ENCODE data around the gene LYZL2.
"Not testable (repeated sequence)": the region's sequence is repeated elsewhere in the genome, so short reads cannot be mapped to it uniquely, and the experiment has no call there.

LYZL2 gene

GRCh38 chr10:30629653-30630052, at the start of gene LYZL2:
Gene LYZL2, minus strand, starts transcription at chr10:30629753. Its CDS starts 2,838 bp downstream, at chr10:30626915.
- no peaks in the 10 kb centered on the region for H3K79me2 ChIP-seq (ENCODE audit: insufficient read depth, low read depth)
- H3K4me3 ChIP-seq (IDR thresholded peaks at IDR 0.05; ENCODE audit: insufficient read depth, low read depth, low read length), result no peak within 1 kb of the TSS
- no peak within 1 kb of the TSS for H3K4me2 ChIP-seq
- no peaks in the 10 kb centered on the region for H3K27me3 ChIP-seq (ENCODE audit: insufficient read depth, low read depth)
- H3K9ac ChIP-seq, result no peak within 1 kb of the TSS
- H2AFZ ChIP-seq (ENCODE audit: low read depth), result no peak within 1 kb of the TSS
- H3K4me1 ChIP-seq (ENCODE audit: low read depth, poor library complexity, severe bottlenecking), result no peaks in the 10 kb centered on the region
- no peaks in the 10 kb centered on the region for H4K20me1 ChIP-seq (ENCODE audit: insufficient read depth)
- no peaks in the 10 kb centered on the region for H3K36me3 ChIP-seq (ENCODE audit: insufficient read depth)
- TF ChIP-seq CTCF (conservative IDR thresholded peaks at IDR 0.05; ENCODE audit: low read depth, low read length), result no peak
- H3K27ac ChIP-seq, result no peak within 1 kb of the TSS

GRCh38 chr10:30677616-30678015, 48.1 kb upstream of the LYZL2 start:
- not testable (repeated sequence) for H3K79me2 ChIP-seq (ENCODE audit: insufficient read depth, low read depth); H3K27ac ChIP-seq

GRCh38 chr10:30677146-30677545, 47.6 kb upstream of the LYZL2 start:
- H3K27me3 ChIP-seq (ENCODE audit: insufficient read depth, low read depth); H2AFZ ChIP-seq (ENCODE audit: low read depth); H3K27ac ChIP-seq; H3K79me2 ChIP-seq (ENCODE audit: insufficient read depth, low read depth); H3K4me1 ChIP-seq (ENCODE audit: low read depth, poor library complexity, severe bottlenecking); H3K4me2 ChIP-seq; H3K36me3 ChIP-seq (ENCODE audit: insufficient read depth); H4K20me1 ChIP-seq (ENCODE audit: insufficient read depth); H3K9ac ChIP-seq; H3K4me3 ChIP-seq (IDR thresholded peaks at IDR 0.05; ENCODE audit: insufficient read depth, low read depth, low read length): not testable (repeated sequence)

More at GRCh38 chr10:30677616-30678015, 48.1 kb upstream of the LYZL2 start:
- not testable (repeated sequence) for H3K9ac ChIP-seq; H3K4me1 ChIP-seq (ENCODE audit: low read depth, poor library complexity, severe bottlenecking); H4K20me1 ChIP-seq (ENCODE audit: insufficient read depth); H3K4me2 ChIP-seq; H3K27me3 ChIP-seq (ENCODE audit: insufficient read depth, low read depth); H2AFZ ChIP-seq (ENCODE audit: low read depth); H3K4me3 ChIP-seq (IDR thresholded peaks at IDR 0.05; ENCODE audit: insufficient read depth, low read depth, low read length); H3K36me3 ChIP-seq (ENCODE audit: insufficient read depth)

GRCh38 chr10:30675791-30676718, 46.5 kb upstream of the LYZL2 start:
- H3K4me2 ChIP-seq, result no peak overlapping the region
- no peak overlapping the region for H2AFZ ChIP-seq (ENCODE audit: low read depth)
- no peaks in the 10 kb centered on the region for H4K20me1 ChIP-seq (ENCODE audit: insufficient read depth)
- no peak overlapping the region for H3K4me3 ChIP-seq (IDR thresholded peaks at IDR 0.05; ENCODE audit: insufficient read depth, low read depth, low read length)
- no peaks in the 10 kb centered on the region for H3K27me3 ChIP-seq (ENCODE audit: insufficient read depth, low read depth)
- H3K79me2 ChIP-seq (ENCODE audit: insufficient read depth, low read depth), result no peaks in the 10 kb centered on the region
- no peak for TF ChIP-seq CTCF (conservative IDR thresholded peaks at IDR 0.05; ENCODE audit: low read depth, low read length)
- H3K9ac ChIP-seq, result no peak overlapping the region
- no peak overlapping the region for H3K27ac ChIP-seq
- peaks cover 10% of the 10 kb centered on the region for H3K4me1 ChIP-seq (ENCODE audit: low read depth, poor library complexity, severe bottlenecking)
- no peaks in the 10 kb centered on the region for H3K36me3 ChIP-seq (ENCODE audit: insufficient read depth)

- no peaks in the 10 kb centered on the region for H3K36me3 ChIP-seq (ENCODE audit: insufficient read depth)
- no peak for TF ChIP-seq CTCF (conservative IDR thresholded peaks at IDR 0.05; ENCODE audit: low read depth, low read length)
- H3K4me2 ChIP-seq, result peak overlapping the region; percentile 37
- H3K4me3 ChIP-seq (IDR thresholded peaks at IDR 0.05; ENCODE audit: insufficient read depth, low read depth, low read length), result no peak overlapping the region
- H3K9ac ChIP-seq, result no peak overlapping the region
- H3K27ac ChIP-seq, result no peak overlapping the region; the same call in 1 of the 2 replicates
- no peaks in the 10 kb centered on the region for H3K27me3 ChIP-seq (ENCODE audit: insufficient read depth, low read depth)
- peak overlapping the region; percentile 39; the same call in 1 of the 2 replicates for H2AFZ ChIP-seq (ENCODE audit: low read depth)
- no peaks in the 10 kb centered on the region for H3K79me2 ChIP-seq (ENCODE audit: insufficient read depth, low read depth)
- no peaks in the 10 kb centered on the region for H4K20me1 ChIP-seq (ENCODE audit: insufficient read depth)
- H3K4me1 ChIP-seq (ENCODE audit: low read depth, poor library complexity, severe bottlenecking), result peaks cover 14% of the 10 kb centered on the region
These were observed 45.2 kb upstream of the LYZL2 start for GRCh38 chr10:30674796-30675195.

GRCh38 chr10:30673262-30673661, 43.7 kb upstream of the LYZL2 start:
- not testable (repeated sequence) for H3K27me3 ChIP-seq (ENCODE audit: insufficient read depth, low read depth); H4K20me1 ChIP-seq (ENCODE audit: insufficient read depth); H3K9ac ChIP-seq; H2AFZ ChIP-seq (ENCODE audit: low read depth); H3K27ac ChIP-seq; H3K4me3 ChIP-seq (IDR thresholded peaks at IDR 0.05; ENCODE audit: insufficient read depth, low read depth, low read length); H3K79me2 ChIP-seq (ENCODE audit: insufficient read depth, low read depth); H3K4me2 ChIP-seq; H3K36me3 ChIP-seq (ENCODE audit: insufficient read depth)
- peaks cover 14% of the 10 kb centered on the region for H3K4me1 ChIP-seq (ENCODE audit: low read depth, poor library complexity, severe bottlenecking)

GRCh38 chr10:30672338-30672737, 42.8 kb upstream of the LYZL2 start:
- H3K4me3 ChIP-seq (IDR thresholded peaks at IDR 0.05; ENCODE audit: insufficient read depth, low read depth, low read length); H3K36me3 ChIP-seq (ENCODE audit: insufficient read depth); H3K79me2 ChIP-seq (ENCODE audit: insufficient read depth, low read depth); H3K27ac ChIP-seq; H3K4me2 ChIP-seq; H3K9ac ChIP-seq; H2AFZ ChIP-seq (ENCODE audit: low read depth); H3K27me3 ChIP-seq (ENCODE audit: insufficient read depth, low read depth); H4K20me1 ChIP-seq (ENCODE audit: insufficient read depth): not testable (repeated sequence)
- H3K4me1 ChIP-seq (ENCODE audit: low read depth, poor library complexity, severe bottlenecking), result peaks cover 14% of the 10 kb centered on the region

Data from KMS-11 (cell line).